Thoracic aorta (tissue), 2 donors: ENCODE results near the gene RASA3. TPM values are rescaled to one million over a fixed set of nuclear protein-coding genes. Genes with fewer than 3 reads are reported as not detected.

Source experiments
- ATAC-seq: fragments of 150-250 bp; one replicate; pipeline ENCODE4 v1.8.0; 2017; ENCODE audit warnings: low read depth; ENCODE audit not compliant: insufficient number of reproducible peaks, low FRiP score
- DNase-seq: peaks from one replicate; pipeline ENCODE4 v3.0.0-alpha.2; 2020; ENCODE audit warnings: low spot score
- H3K27ac ChIP-seq, 2 donors: fragments of 200-600 bp; sonication (generic); 1 replicate in 1 of 2; 2 replicates in 1 of 2; pipeline ENCODE4 v1.5.1; 2016; ENCODE audit warnings: mild to moderate bottlenecking in 2 of 2, moderate library complexity in 2 of 2
- H3K27me3 ChIP-seq: fragments of 200-600 bp; sonication (generic); replicated peaks from 2 replicates; pipeline ENCODE4 v1.6.0; 2016; ENCODE audit warnings: mild to moderate bottlenecking; ENCODE audit not compliant: insufficient read depth
- H3K36me3 ChIP-seq: fragments of 200-600 bp; sonication (generic); one replicate; pipeline ENCODE4 v1.5.1; 2016
- H3K4me1 ChIP-seq, 2 donors: fragments of 200-600 bp; sonication (generic); 1 replicate in 1 of 2; 2 replicates in 1 of 2; pipeline versions ENCODE4 v1.5.1 to v1.6.0; 2016; ENCODE audit warnings: low read depth in 2 of 2, mild to moderate bottlenecking in 1 of 2; ENCODE audit not compliant: control insufficient read depth in 1 of 2
- H3K4me3 ChIP-seq: fragments of 200-600 bp; sonication (generic); 2 replicates; pipeline ENCODE4 v1.5.1; 2016; ENCODE audit warnings: mild to moderate bottlenecking
- H3K9me3 ChIP-seq: fragments of 200-600 bp; sonication (generic); 2 replicates; pipeline ENCODE4 v1.5.1; 2016
- CTCF ChIP-seq: fragments of 200-600 bp; sonication (generic); IDR thresholded peaks from one replicate; pipeline ENCODE4 v1.5.1; 2019; ENCODE audit warnings: antibody characterized with exemption
- total RNA-seq, 2 donors: library from RNA; depleted of rRNA; stranded (reverse); fragments of >200 nt; gene quantifications; one replicate each; pipeline versions ENCODE4 v1.1.0 to v1.2.3, GENCODE V29; 2016

RASA3 gene
- total RNA-seq, 2 donors from 2014 or later: 38.9 to 48.6 TPM

GRCh38 chr13:114065926-114066774 is 66.3 kb downstream of the RASA3 start:
- H3K4me3 ChIP-seq: peak overlapping the region; percentile 70
- no peak for TF ChIP-seq CTCF
- H3K27ac ChIP-seq: peak overlapping the region; percentile 95 to 98
- no peaks in the 10 kb centered on the region for H3K36me3 ChIP-seq
- no peaks in the 10 kb centered on the region for H3K9me3 ChIP-seq
- H3K27me3 ChIP-seq: no peaks in the 10 kb centered on the region
- ATAC-seq (no peak), DNase-seq (no peak)
- peaks cover 62 to 71% of the 10 kb centered on the region in 2 donors for H3K4me1 ChIP-seq

- Histone ChIP-seq H3K4me3 (peak overlapping the region; percentile 70), H3K27me3 (no peaks in the 10 kb centered on the region), H3K4me1 (peaks cover 62 to 79% of the 10 kb centered on the region in 2 donors), H3K36me3 (no peaks in the 10 kb centered on the region), H3K27ac (peak overlapping the region; percentile 95 to 98), H3K9me3 (no peaks in the 10 kb centered on the region)
- ATAC-seq (peak; percentile 90), DNase-seq (peak; percentile 71)
- TF ChIP-seq CTCF: no peak
These were observed 67.1 kb downstream of the RASA3 start for GRCh38 chr13:114065141-114065925.

GRCh38 chr13:114064450-114065140 is 67.8 kb downstream of the RASA3 start:
- Histone ChIP-seq H3K27ac (peak overlapping the region; percentile 95 to 98), H3K27me3 (no peaks in the 10 kb centered on the region), H3K36me3 (no peaks in the 10 kb centered on the region), H3K9me3 (no peaks in the 10 kb centered on the region), H3K4me3 (peak overlapping the region; percentile 70), H3K4me1 (peaks cover 62 to 86% of the 10 kb centered on the region in 2 donors)
- ATAC-seq (no peak), DNase-seq (no peak)
- no peak for TF ChIP-seq CTCF

- no peaks in the 10 kb centered on the region for H3K9me3 ChIP-seq
- DNase-seq: peak; percentile 51
- H3K36me3 ChIP-seq: no peaks in the 10 kb centered on the region
- no peak for TF ChIP-seq CTCF
- peak overlapping the region; percentile 95 to 98 for H3K27ac ChIP-seq
- peak; percentile 14 for ATAC-seq
- H3K4me3 ChIP-seq: peak overlapping the region; percentile 70
- H3K27me3 ChIP-seq: no peaks in the 10 kb centered on the region
- peaks cover 57 to 84% of the 10 kb centered on the region in 2 donors for H3K4me1 ChIP-seq
These were observed 68.6 kb downstream of the RASA3 start for GRCh38 chr13:114063545-114064449.
